Ovary (tissue), 9 donors: ENCODE results near the gene ARID1B. TPM values are rescaled to one million over a fixed set of nuclear protein-coding genes. Genes with fewer than 3 reads are reported as not detected.

Experiments
- DNase-seq, 5 donors: peaks; one replicate each; pipeline ENCODE4 v3.0.0-alpha.2; 2019 to 2020
- H3K27ac ChIP-seq, 2 donors: fragments of 200-600 bp; one replicate each; pipeline versions ENCODE4 v1.5.1 to v1.8.0; 2019 to 2022
- H3K27me3 ChIP-seq: fragments of 200-600 bp; one replicate; pipeline ENCODE4 v1.8.0; 2022
- H3K36me3 ChIP-seq: fragments of 200-600 bp; sonication (generic); one replicate; pipeline ENCODE4 v1.5.1; 2019
- H3K4me1 ChIP-seq: one replicate; pipeline ENCODE4 v1.8.1; 2013; ENCODE audit warnings: mild to moderate bottlenecking, moderate library complexity; ENCODE audit not compliant: insufficient read depth
- H3K4me3 ChIP-seq: fragments of 200-600 bp; sonication (generic); one replicate; pipeline ENCODE4 v1.5.1; 2017
- H3K9me3 ChIP-seq, 2 donors: fragments of 200-600 bp in 1 of 2; sonication (generic) in 1 of 2; one replicate each; pipeline versions ENCODE4 v1.5.1 to v1.8.1; 2013 to 2019; ENCODE audit warnings: mild to moderate bottlenecking in 1 of 2, moderate library complexity in 1 of 2
- EP300 ChIP-seq: sonication (generic); formaldehyde crosslinking; IDR thresholded peaks from one replicate; pipeline ENCODE4 v1.6.1; 2017; ENCODE audit warnings: antibody characterized with exemption
- POLR2A ChIP-seq: fragments of 450-650 bp; IDR thresholded peaks from one replicate; pipeline ENCODE4 v1.6.1; 2017; ENCODE audit warnings: antibody characterized with exemption, mild to moderate bottlenecking, moderate library complexity
- WGBS, 3 donors: extraction: QIAGEN DNeasy Blood & Tissue Kit in 1 of 3; methylation state at CpG; one replicate each; pipeline versions ENCODE4 v1.1.5 to v1.1.7; 2013 to 2017; 5-methylcytosine and 5-hydroxymethylcytosine counted together
- intact Hi-C, 4 donors: fragments of 100-400 bp; cut with DNase I; formaldehyde crosslinking; loops; one replicate each; pipeline versions ENCODE4 v1.11.0 to v1.15.1; 2022 to 2023
- polyA plus RNA-seq, 2 donors: library from polyadenylated mRNA; stranded (reverse); fragments of 200-250 nt in 1 of 2; fragments of 350-450 nt in 1 of 2; fragmentation: Illumina TruSeq in 1 of 2; extraction: RNeasy Lipid Tissue Mini Kit (QIAGEN cat#74804) in 1 of 2; gene quantifications; one replicate each; pipeline ENCODE4 v1.2.3, GENCODE V29; 2013 to 2014
- total RNA-seq, 7 donors: library from RNA; depleted of rRNA in 2 of 7; stranded (reverse); fragments of >200 nt in 2 of 7; fragmentation: NEBNext Ultra II Directional in 3 of 7; extraction: Animal tissue kit (Norgen Biotek cat#: 25700) in 3 of 7; gene quantifications; one replicate each; pipeline versions ENCODE4 v1.1.0 to v1.2.4, GENCODE V29; 2016 to 2023
- TF ChIP-seq, protein P1 (sequence below), 3 donors: fragments of 450-650 bp in 2 of 3; fragments of 200-600 bp in 1 of 3; IDR thresholded peaks; one replicate each; pipeline versions ENCODE4 v1.5.1 to v1.8.0; 2016 to 2022; ENCODE audit warnings: antibody characterized with exemption in 3 of 3, mild to moderate bottlenecking in 1 of 3
- donor health status: DM: no; HTN: no; CAD: no; lungs with moderate emphysema.
- donor health status: DM: no; HTN: no; CAD: no.
- donor health status: Bipolar disorder and iron deficiency.
- donor health status: DM: yes; HTN: yes; CAD: no.
- donor health status: DM: no; HTN: no; CAD: no.
- donor health status: DM: yes; HTN: yes; CAD: no.

ARID1B gene
- total and polyA plus RNA-seq, 9 donors = 33.2 to 144 (median 105) TPM

DNA sequence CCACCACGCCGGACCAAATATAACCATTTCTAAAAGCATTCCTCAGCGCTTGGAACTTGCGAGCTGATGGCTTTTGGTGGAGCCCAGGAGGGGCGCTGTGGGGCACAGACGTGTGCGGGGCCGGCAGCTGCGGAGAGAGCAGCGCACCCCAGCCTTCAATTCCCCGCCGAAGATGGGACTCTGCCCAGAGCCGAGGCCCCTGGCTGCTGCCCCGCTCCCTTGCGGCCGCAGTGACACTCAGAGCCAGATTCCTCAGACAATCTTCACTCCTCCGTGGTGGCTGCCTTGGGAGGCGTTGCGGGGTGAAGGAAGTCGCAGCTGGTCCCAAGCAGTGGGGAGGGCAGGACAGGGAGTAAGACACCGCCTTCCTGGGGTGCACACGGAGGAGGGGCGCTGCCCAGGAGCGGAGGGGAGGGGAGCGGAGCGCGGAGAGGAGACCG lies 458.4 kb downstream of the ARID1B start:
- WGBS, 3 donors = 1% methylated on average over 27 to 28 of the region's 28 CpGs
- Histone ChIP-seq H3K36me3 (no peaks in the 10 kb centered on the region), H3K9me3 (no peaks in the 10 kb centered on the region), H3K4me3 (peak overlapping the region; percentile 56), H3K4me1 (peaks cover 8% of the 10 kb centered on the region), H3K27ac (peak overlapping the region; percentile 54 to 80), H3K27me3 (no peaks in the 10 kb centered on the region)
- TF ChIP-seq, protein P1, sequence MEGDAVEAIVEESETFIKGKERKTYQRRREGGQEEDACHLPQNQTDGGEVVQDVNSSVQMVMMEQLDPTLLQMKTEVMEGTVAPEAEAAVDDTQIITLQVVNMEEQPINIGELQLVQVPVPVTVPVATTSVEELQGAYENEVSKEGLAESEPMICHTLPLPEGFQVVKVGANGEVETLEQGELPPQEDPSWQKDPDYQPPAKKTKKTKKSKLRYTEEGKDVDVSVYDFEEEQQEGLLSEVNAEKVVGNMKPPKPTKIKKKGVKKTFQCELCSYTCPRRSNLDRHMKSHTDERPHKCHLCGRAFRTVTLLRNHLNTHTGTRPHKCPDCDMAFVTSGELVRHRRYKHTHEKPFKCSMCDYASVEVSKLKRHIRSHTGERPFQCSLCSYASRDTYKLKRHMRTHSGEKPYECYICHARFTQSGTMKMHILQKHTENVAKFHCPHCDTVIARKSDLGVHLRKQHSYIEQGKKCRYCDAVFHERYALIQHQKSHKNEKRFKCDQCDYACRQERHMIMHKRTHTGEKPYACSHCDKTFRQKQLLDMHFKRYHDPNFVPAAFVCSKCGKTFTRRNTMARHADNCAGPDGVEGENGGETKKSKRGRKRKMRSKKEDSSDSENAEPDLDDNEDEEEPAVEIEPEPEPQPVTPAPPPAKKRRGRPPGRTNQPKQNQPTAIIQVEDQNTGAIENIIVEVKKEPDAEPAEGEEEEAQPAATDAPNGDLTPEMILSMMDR (IDR thresholded peaks at IDR 0.05) = peak; percentile 53 to 70 (median 62)
- TF ChIP-seq POLR2A (peak; percentile 50), EP300 (no peak)
- DNase-seq = peak; percentile 67 to 78 (median 74)
- intact Hi-C loops = loop anchor here in 1 of 4 donors (5.0 kb wide), 1 partner anchor 37 kb away; no protein-coding TSS in a partner anchor

DNA sequence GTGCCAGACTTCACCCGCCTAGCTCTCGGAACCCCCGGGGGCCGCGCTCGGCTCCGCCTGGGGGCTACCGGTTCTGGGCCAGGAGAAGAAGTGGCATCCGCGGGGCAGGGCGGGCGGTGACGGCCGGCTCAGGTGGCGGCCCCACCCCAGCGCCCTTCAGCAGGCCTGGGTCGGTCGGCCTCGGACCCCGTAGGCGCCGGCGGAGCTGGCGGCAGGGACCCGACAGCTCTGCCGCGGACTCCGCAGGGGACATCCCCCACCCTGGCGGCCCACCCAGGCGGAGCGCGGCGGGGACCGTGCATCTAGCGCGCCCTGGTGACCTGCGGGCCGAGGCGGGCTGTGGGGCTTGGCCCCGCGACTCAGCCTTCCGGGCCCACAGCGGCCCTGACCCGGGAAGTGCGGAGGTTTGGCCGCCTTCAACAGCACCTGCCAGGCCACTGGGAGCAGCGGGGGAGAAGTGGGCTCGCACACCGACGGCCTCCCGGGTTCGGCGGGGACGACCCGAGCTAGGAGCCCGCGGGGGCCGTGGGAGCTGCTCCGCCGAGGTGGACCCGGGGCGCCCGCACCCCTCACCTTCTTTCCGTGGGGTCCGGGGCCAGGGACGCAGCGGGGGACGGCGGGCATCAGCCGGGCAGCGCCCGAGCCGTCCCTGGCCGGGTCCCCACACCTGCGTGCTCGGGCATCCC lies 459.0 kb downstream of the ARID1B start:
- Histone ChIP-seq H3K4me3 (peak overlapping the region; percentile 56), H3K27ac (peak overlapping the region; percentile 54 to 80), H3K27me3 (no peaks in the 10 kb centered on the region), H3K9me3 (no peaks in the 10 kb centered on the region), H3K4me1 (peaks cover 8% of the 10 kb centered on the region), H3K36me3 (no peaks in the 10 kb centered on the region)
- no peak for TF ChIP-seq POLR2A
- TF ChIP-seq, protein P1 (IDR thresholded peaks at IDR 0.05) = no peak
- TF ChIP-seq EP300 = no peak
- intact Hi-C loops = loop anchor here in 1 of 4 donors (5.0 kb wide), 1 partner anchor 36 kb away; no protein-coding TSS in a partner anchor
- DNase-seq = peak in 4 of 5 donors; percentile 33 to 56 (median 46)
- 3 to 5% (median 3%) methylated on average over 47 to 76 of the region's 76 CpGs for WGBS, 3 donors

DNA sequence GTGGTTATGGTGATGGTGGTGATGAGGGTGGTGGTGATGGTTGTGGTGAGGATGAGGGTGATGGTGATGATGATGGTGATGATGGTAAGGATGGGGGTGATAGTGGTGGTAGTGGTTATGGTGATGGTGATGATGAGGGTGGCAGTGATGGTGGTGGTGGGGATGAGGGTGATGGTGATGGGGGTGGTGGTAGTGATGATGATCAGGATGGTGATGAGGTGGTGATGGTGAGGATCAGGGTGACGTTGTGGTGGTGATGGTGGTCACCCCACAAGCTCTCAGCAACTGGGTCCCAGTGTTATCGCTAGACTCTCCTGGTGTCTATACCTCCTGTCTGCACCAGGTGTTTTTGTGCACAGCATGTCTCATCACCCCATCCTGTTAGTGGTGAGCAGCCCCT lies 461.2 kb downstream of the ARID1B start:
- peaks cover 8% of the 10 kb centered on the region for H3K4me1 ChIP-seq
- H3K27me3 ChIP-seq = no peaks in the 10 kb centered on the region
- TF ChIP-seq EP300 = no peak
- TF ChIP-seq, protein P1 (IDR thresholded peaks at IDR 0.05) = no peak
- TF ChIP-seq POLR2A = no peak
- no peaks in the 10 kb centered on the region for H3K36me3 ChIP-seq
- no peak overlapping the region for H3K4me3 ChIP-seq
- DNase-seq = peak in 1 of 5 donors; percentile 9
- intact Hi-C loops = loop anchor here in 1 of 4 donors (5.0 kb wide), 1 partner anchor 34 kb away; no protein-coding TSS in a partner anchor
- no peaks in the 10 kb centered on the region for H3K9me3 ChIP-seq
- 95 to 98% (median 96%) methylated on average over 2 of the region's 2 CpGs for WGBS, 3 donors
- no peak overlapping the region for H3K27ac ChIP-seq

DNA sequence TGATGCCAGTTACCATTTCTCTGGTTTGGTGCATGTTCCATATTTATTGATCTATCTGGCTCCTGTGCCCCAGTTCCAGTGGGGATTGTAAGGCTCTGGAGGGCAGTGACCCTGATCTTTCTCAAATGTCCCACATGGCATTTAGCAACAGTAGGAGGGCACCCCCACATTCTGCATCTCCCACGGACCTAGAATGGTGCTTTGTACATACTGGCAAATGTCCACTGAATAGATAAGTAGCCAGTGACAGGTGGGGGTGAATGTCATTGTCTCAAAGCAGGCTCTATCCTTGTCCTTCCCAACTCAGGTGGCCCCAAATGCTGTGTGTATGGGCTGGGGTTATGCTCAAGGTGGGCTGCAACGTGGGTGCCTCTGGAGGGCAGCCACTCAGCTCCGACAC lies 462.0 kb downstream of the ARID1B start:
- Histone ChIP-seq H3K9me3 (no peaks in the 10 kb centered on the region), H3K4me1 (peaks cover 8% of the 10 kb centered on the region), H3K27ac (peak overlapping the region in 1 of 2 donors; percentile 80), H3K27me3 (no peaks in the 10 kb centered on the region), H3K4me3 (no peak overlapping the region), H3K36me3 (no peaks in the 10 kb centered on the region)
- WGBS, 3 donors = 58 to 66% (median 60%) methylated on average over 3 of the region's 3 CpGs
- intact Hi-C loops = loop anchor here in 1 of 4 donors (5.0 kb wide), 1 partner anchor 33 kb away; no protein-coding TSS in a partner anchor
- TF ChIP-seq, protein P1 (IDR thresholded peaks at IDR 0.05) = no peak
- TF ChIP-seq POLR2A = no peak
- TF ChIP-seq EP300 = no peak
- DNase-seq = peak in 1 of 5 donors; percentile 14
